ENCODE measurements around the gene HPGDS.

DNA sequence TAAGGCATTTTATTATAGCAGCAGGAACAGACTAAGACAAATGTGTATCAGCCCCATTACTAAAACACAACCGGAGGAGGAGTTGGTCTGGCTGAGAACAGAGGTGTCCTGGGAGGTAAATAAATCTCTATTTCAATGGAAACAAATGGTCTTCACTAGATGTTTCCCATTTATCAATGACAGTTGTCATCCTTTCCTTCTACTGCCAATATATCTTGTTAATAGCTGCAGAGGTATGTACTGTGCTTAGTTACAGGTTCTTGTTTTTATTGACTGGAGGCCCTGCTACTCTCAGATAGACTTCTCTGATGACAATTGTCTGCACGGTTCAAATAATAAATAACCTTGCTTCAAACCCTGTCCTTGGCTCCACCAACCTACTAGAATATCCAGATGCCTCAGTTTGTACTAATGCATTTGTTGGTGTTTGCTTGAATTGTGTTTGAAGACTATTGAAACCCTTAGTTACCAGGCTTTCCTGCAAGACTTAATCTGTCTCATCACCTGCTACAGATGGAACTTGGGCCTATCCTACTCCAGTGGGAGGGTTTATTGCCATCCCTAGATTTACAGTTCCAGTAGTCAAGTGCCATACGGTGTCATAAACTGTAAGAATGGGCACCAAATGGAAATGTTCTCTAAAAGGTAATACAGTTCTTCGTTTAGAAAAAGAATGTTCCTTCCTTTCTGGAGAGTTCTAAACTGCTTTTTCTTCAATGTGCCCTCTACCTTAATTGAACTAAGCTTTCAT lies 29.8 kb upstream of the HPGDS start:
- TF ChIP-seq ELF4 (IDR thresholded peaks at IDR 0.05): no peak
- TF ChIP-seq SUZ12 (IDR thresholded peaks at IDR 0.05): no peak
- no peak for TF ChIP-seq FOXK2 (IDR thresholded peaks at IDR 0.05)
- TF ChIP-seq TARDBP (IDR thresholded peaks at IDR 0.05): no peak
- no peak for TF ChIP-seq SP1 (IDR thresholded peaks at IDR 0.05)
- no peak for TF ChIP-seq ARNT (IDR thresholded peaks at IDR 0.05)
- TF ChIP-seq BHLHE40 (IDR thresholded peaks at IDR 0.05; ENCODE audit: borderline replicate concordance): no peak
